HG03378 (cell line): ENCODE data around the gene PRDM5.
A peak's percentile ranks its signal among the peaks of the same experiment; 100 is the strongest.

Source experiments
- ATAC-seq: cut with Tn5 transposase; IDR thresholded peaks from one replicate; pipeline ENCODE4 v1.9.1; 2021; ENCODE audit warnings: mild to moderate bottlenecking, moderate library complexity; ENCODE audit not compliant: unreplicated experiment

Gene PRDM5

GRCh38 chr4:120858776-120859175 is 63.8 kb downstream of the PRDM5 start:
- no peak for ATAC-seq

- no peak for ATAC-seq
Observed at GRCh38 chr4:120857312-120857711, 65.2 kb downstream of the PRDM5 start.

DNA sequence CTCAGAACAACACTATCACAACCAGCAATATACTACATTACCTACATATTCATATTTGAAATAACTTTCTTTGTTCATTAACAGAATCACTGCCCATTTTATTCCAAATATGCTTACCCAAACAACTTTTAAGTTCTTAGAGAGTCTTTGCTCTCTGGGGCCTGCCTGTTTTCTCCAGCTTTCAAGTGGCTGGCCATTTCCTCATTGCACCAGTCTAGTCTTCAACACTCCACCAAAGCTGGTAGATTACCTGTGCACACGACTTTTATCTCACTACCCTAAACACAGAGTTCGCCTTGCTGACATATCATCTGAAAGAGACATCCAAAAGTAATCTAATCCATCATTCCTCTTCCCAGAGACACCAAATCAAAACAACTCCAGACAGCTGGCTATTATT is 66.2 kb downstream of the PRDM5 start:
- ATAC-seq = no peak

DNA sequence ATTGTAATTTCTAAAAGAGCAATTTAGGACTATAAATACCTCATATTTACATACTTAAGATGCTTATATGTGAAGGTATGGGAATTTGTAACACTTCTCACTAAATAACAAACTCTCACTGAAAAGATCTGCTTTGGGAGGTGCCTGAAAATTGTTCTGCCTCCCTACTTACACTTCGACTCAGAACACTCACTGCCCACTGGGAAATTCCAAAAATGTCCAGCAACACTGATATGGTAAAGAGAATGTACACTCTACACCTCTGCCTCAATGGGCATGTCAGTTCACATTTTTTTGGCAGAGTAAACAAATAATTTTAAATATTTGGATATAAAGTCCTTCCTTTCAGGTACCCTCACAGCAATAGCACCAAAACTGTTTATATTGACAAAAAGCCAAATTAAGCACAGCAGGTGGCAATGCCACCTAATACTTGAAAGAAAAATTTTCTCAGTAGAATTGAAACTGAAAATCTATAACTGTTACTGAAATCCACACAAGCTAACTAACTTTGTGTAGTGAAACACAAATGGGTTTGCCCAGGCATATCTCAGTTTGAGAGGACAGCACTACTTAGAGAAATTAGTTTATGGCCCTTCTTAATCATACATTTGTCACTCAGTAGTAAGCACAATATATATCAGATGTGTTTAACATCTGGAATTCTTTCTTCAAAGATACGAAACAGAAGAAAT is 67.1 kb downstream of the PRDM5 start:
- peak; percentile 94 for ATAC-seq

GRCh38 chr4:120853161-120853935 is 69.2 kb downstream of the PRDM5 start:
- ATAC-seq = no peak

- ATAC-seq = no peak
Observed at GRCh38 chr4:120850018-120850599, 72.4 kb downstream of the PRDM5 start.

- no peak for ATAC-seq
Observed at GRCh38 chr4:120847019-120847582, 75.4 kb downstream of the PRDM5 start.

DNA sequence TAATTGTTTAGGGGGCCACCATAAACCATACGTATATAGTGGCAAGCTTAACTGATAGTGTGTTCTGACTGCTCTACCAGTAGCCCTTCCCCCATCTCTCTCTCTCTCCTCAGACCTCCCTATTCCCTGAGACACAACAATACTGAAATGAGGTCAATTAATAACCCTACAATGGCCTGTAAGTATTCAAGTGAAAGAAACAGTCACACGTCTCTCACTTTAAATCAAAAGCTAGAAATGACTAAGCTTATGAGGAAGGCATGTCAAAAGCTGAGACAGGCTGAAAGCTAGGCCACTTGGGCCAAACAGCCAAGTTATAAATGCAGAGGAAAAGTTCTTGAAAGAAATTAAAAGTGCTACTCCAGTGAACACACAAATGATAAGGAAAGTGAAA is 78.0 kb downstream of the PRDM5 start:
- peak; percentile 96 for ATAC-seq

- no peak for ATAC-seq
Observed at GRCh38 chr4:120843849-120844527, 78.5 kb downstream of the PRDM5 start.

GRCh38 chr4:120842031-120842430 is 80.5 kb downstream of the PRDM5 start:
- ATAC-seq = no peak

- ATAC-seq = no peak
Observed at GRCh38 chr4:120841580-120841979, 80.9 kb downstream of the PRDM5 start.

- ATAC-seq = no peak
Observed at GRCh38 chr4:120839974-120840751, 82.4 kb downstream of the PRDM5 start.

- ATAC-seq = no peak
Observed at GRCh38 chr4:120839334-120839973, 83.1 kb downstream of the PRDM5 start.

DNA sequence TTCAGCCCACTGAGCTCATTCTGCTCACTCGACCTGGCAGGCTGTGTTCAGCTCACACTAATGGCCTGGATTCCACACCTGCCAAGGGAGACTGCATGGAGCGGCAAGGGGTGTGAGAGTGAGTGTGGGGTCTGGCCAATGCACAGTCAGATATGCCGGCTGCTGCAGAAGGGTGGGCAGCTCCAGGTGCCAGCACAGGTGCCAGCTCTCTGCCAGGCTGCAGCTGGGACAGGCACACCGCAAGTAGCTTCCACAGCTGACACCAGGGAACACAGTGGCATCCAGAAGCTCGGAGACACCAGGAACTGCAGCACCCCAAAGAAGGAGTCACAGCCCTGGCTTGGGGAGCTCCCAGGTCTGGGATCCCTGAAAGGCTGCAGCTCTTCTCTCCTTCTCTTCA is 83.7 kb downstream of the PRDM5 start:
- ATAC-seq = no peak

DNA sequence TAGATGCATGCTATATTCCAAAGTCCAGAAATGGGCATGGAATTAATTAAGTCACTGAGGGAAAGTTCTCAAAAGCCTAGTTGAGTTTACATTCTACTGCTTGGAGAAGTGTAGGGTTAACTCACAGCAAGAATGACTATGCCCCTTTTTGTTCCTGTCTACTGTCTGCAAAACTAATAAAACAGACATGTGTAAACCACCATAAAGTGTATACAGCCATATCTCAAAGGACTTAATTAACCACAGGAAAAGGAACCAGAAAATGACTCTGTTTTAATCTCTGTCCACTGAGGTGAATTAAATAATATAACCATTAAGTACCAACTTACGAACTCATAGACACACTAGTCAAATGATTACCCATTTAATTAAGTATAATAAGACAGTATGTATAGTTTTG is 84.9 kb downstream of the PRDM5 start:
- no peak for ATAC-seq

GRCh38 chr4:120835342-120835741 is 87.2 kb downstream of the PRDM5 start:
- no peak for ATAC-seq

DNA sequence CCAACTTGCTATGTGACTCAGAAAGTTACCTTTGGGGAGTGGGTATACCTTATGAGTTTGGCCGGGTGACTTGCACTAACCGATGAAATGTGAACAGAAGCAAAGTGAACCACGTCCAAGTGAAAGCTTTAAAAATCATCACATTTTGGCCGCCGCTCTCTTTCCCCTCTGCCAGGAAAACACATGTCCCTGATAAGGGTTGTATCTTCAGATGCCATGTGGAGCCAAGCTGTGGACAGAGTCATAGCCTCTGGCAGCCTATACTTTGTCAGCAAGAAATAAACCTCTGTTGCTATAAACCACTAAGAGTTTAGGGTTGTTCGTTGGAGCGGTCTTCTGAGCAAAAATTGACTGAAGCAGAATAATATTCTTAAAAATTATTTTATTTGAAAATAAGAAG is 92.3 kb downstream of the PRDM5 start:
- no peak for ATAC-seq

GRCh38 chr4:120829113-120829831 is 93.3 kb downstream of the PRDM5 start:
- no peak for ATAC-seq

DNA sequence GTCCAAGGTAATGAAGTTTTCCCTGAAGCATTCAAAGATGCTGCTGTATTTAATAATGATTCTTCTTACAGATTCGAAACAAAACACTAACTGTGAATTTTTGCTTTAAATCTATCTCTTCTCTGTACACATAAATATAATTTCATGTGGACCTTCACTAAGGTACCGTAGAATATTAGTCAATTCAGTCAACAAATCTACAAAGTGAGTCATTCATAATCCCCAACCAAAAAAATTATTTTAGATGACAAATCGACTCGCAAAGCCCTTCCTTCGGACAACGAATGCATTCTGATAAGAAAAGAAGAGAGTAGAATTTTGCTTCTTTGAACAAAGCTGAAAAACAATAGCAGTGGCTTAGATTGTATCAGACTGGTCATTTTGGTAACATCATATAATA is 95.7 kb downstream of the PRDM5 start:
- ATAC-seq = no peak
